Stomach (tissue), 19 donors: Measurements from ENCODE around the gene CHPT1. TPM values are rescaled to one million over a fixed set of nuclear protein-coding genes. Genes with fewer than 3 reads are reported as not detected.
A peak's percentile ranks its signal among the peaks of the same experiment; 100 is the strongest.

Experiments used
- DNase-seq, 2 donors: peaks; one replicate each; pipeline versions ENCODE4 v3.0.0 to v3.0.0-alpha.2; 2013 to 2019
- H3K27ac ChIP-seq, 5 donors: fragments of 200-600 bp in 4 of 5; sonication (generic) in 4 of 5; one replicate each; pipeline ENCODE4 v1.5.1; 2013 to 2019; ENCODE audit warnings: mild to moderate bottlenecking in 1 of 5, moderate library complexity in 1 of 5
- H3K27me3 ChIP-seq, 3 donors: fragments of 200-600 bp; sonication (generic); one replicate each; pipeline ENCODE4 v1.5.1; 2017 to 2019; ENCODE audit warnings: mixed run types in 1 of 3
- H3K36me3 ChIP-seq, 4 donors: fragments of 200-600 bp; sonication (generic); 1 replicate in 3 of 4; 2 replicates in 1 of 4; pipeline ENCODE4 v1.5.1; 2016 to 2019
- H3K4me1 ChIP-seq, 4 donors: fragments of 200-600 bp; sonication (generic); one replicate each; pipeline ENCODE4 v1.5.1; 2016 to 2019
- H3K4me3 ChIP-seq, 4 donors: fragments of 200-600 bp; sonication (generic) in 3 of 4; one replicate each; pipeline ENCODE4 v1.5.1; 2016 to 2019; ENCODE audit warnings: mild to moderate bottlenecking in 1 of 4
- H3K9me3 ChIP-seq, 4 donors: fragments of 200-600 bp; sonication (generic); one replicate each; pipeline ENCODE4 v1.5.1; 2016 to 2019
- EP300 ChIP-seq: sonication (generic); formaldehyde crosslinking; IDR thresholded peaks from one replicate; pipeline ENCODE4 v1.6.1; 2017; ENCODE audit warnings: antibody characterized with exemption
- POLR2A ChIP-seq, 4 donors: fragments of 450-650 bp; IDR thresholded peaks; one replicate each; pipeline ENCODE4 v1.6.1; 2016; ENCODE audit warnings: antibody characterized with exemption in 4 of 4, control low read depth in 2 of 4, mild to moderate bottlenecking in 1 of 4, moderate library complexity in 1 of 4
- POLR2AphosphoS5 ChIP-seq, 3 donors: sonication (generic); formaldehyde crosslinking; IDR thresholded peaks; one replicate each; pipeline ENCODE4 v1.6.1; 2016; ENCODE audit warnings: antibody characterized with exemption in 3 of 3
- WGBS, 5 donors: extraction: QIAGEN DNeasy Blood & Tissue Kit in 3 of 5; methylation state at CpG; one replicate each; pipeline versions ENCODE4 v1.1.5 to v1.1.7; 2013 to 2018; 5-methylcytosine and 5-hydroxymethylcytosine counted together
- intact Hi-C: fragments of 100-400 bp; cut with DNase I; formaldehyde crosslinking; loops from one replicate; pipeline ENCODE4 v1.15.1; 2023; ENCODE audit warnings: low total_unique reads
- long read RNA-seq, 10 donors: transcript quantifications; one replicate each; lab custom pipeline, GENCODE V29; 2026
- polyA plus RNA-seq, 3 donors: library from polyadenylated mRNA; stranded (reverse); fragments of 200-250 nt; gene quantifications; one replicate each; pipeline ENCODE4 v1.2.3, GENCODE V29; 2013
- total RNA-seq, 5 donors: library from RNA; depleted of rRNA; stranded (reverse); fragments of >200 nt; gene quantifications; one replicate each; pipeline versions ENCODE4 v1.1.0 to v1.2.3, GENCODE V29; 2014 to 2016
- TF ChIP-seq, protein P1 (sequence below), 7 experiments: fragments of 450-650 bp in 4 of 7; fragments of 200-600 bp in 3 of 7; sonication (generic) in 3 of 7; IDR thresholded peaks; one replicate each; pipeline ENCODE4 v1.5.1; 2016 to 2019; ENCODE audit warnings: antibody characterized with exemption in 7 of 7, control low read depth in 2 of 7, mild to moderate bottlenecking in 1 of 7
- donor health status: healthy with polysubstance abuse.
- donor health status: Bipolar disorder and iron deficiency.
- donor health status: healthy.

CHPT1 gene
- total RNA-seq (100 to 1,000 TPM in 2 of 5 donors, 10 to 100 TPM in 3; 71.9 to 618 (median 94.5) TPM), polyA plus RNA-seq (10 to 100 TPM; 34.2 to 53.9 (median 47.2) TPM)
- long read RNA-seq, donor 1, transcript CHPT1-201 (9 exons, 1,585 nt): major isoform, 9 of 9 reads
- long read RNA-seq, donor 1, partial matches to known transcripts: 0 of 9 reads
- long read RNA-seq, donor 1, other reads (novel, unspliced or antisense): 0 of 9 reads
- long read RNA-seq, donor 2, transcript CHPT1-201 (9 exons, 1,585 nt): major isoform, 25 of 29 reads
- long read RNA-seq, donor 2, partial matches to known transcripts: 0 of 29 reads
- long read RNA-seq, donor 2, other reads (novel, unspliced or antisense): 0 of 29 reads
- long read RNA-seq, donor 3, transcript CHPT1-201 (9 exons, 1,585 nt): major isoform, 12 of 19 reads
- long read RNA-seq, donor 3, partial matches to known transcripts: 5 of 19 reads
- long read RNA-seq, donor 3, other reads (novel, unspliced or antisense): 0 of 19 reads
- long read RNA-seq, donor 4, transcript CHPT1-201 (9 exons, 1,585 nt): major isoform, 6 of 6 reads
- long read RNA-seq, donor 4, partial matches to known transcripts: 0 of 6 reads
- long read RNA-seq, donor 4, other reads (novel, unspliced or antisense): 0 of 6 reads
- long read RNA-seq, donor 5, transcript CHPT1-201 (9 exons, 1,585 nt): major isoform, 21 of 33 reads
- long read RNA-seq, donor 5, partial matches to known transcripts: 0 of 33 reads
- long read RNA-seq, donor 5, other reads (novel, unspliced or antisense): 9 of 33 reads
- long read RNA-seq, donor 6, transcript CHPT1-205 (8 exons, 2,001 nt): minor isoform, 9 of 75 reads
- long read RNA-seq, donor 6, transcript CHPT1-201 (9 exons, 1,585 nt): major isoform, 41 of 75 reads
- long read RNA-seq, donor 6, partial matches to known transcripts: 19 of 75 reads
- long read RNA-seq, donor 6, other reads (novel, unspliced or antisense): 5 of 75 reads
- long read RNA-seq, donor 7, transcript CHPT1-201 (9 exons, 1,585 nt): major isoform, 20 of 20 reads
- long read RNA-seq, donor 7, partial matches to known transcripts: 0 of 20 reads
- long read RNA-seq, donor 7, other reads (novel, unspliced or antisense): 0 of 20 reads
- long read RNA-seq, donor 8, transcript CHPT1-201 (9 exons, 1,585 nt): major isoform, 26 of 46 reads
- long read RNA-seq, donor 8, partial matches to known transcripts: 15 of 46 reads
- long read RNA-seq, donor 8, other reads (novel, unspliced or antisense): 0 of 46 reads
- long read RNA-seq, donor 9, transcript CHPT1-201 (9 exons, 1,585 nt): major isoform, 17 of 53 reads
- long read RNA-seq, donor 9, partial matches to known transcripts: 28 of 53 reads
- long read RNA-seq, donor 9, other reads (novel, unspliced or antisense): 5 of 53 reads
- long read RNA-seq, donor 10, transcript CHPT1-201 (9 exons, 1,585 nt): major isoform, 8 of 10 reads
- long read RNA-seq, donor 10, partial matches to known transcripts: 0 of 10 reads
- long read RNA-seq, donor 10, other reads (novel, unspliced or antisense): 0 of 10 reads

DNA sequence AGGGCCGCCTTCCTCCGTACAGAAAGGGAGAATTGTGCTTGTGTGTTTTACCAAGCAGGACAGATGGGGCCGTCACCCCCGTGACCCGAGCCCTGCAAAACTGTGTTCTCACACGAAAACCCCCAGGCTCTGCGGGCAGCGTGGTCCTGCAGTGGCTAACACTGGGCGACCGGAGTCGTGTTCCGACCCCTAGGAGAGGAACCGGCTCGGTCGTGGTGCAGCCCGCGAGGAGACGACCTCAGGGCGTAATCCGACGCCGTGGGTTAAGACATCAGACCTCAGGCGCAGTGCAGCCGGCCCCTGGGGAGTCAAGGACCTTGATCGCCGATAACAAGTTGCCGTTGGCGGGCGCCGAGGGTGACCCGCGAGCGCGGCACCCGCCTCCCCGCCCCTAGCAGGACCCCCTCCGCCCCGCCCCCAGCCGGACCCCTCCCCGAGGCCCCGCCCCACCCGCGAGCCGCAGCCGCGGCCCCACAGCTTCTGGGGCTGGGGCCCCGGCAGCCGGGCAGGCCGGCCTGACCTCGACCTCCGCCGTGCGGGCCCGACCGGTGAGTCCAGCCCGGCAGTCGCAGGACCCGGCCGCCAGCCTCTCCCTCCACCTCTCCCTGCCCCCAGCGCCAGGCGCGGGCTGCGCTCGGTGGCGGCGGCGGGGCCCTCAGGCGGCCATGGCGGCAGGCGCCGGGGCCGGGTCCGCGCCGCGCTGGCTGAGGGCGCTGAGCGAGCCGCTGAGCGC, at the start of gene CHPT1:
CHPT1 (plus strand) TSS at position 444 of the 733 bp plus-strand sequence; CDS start at position 666, 222 bp downstream.
- Histone ChIP-seq H3K27me3 (no peaks in the 10 kb centered on the region), H3K4me1 (peaks cover 28 to 58% (median 46%) of the 10 kb centered on the region in 4 donors), H3K4me3 (peak within 1 kb of the TSS; percentile 84 to 95 (median 90)), H3K9me3 (no peaks in the 10 kb centered on the region), H3K27ac (peak within 1 kb of the TSS; percentile 92 to 96 (median 95)), H3K36me3 (no peaks in the 10 kb centered on the region)
- peak in 2 of 3 donors; percentile 5 to 28 for TF ChIP-seq POLR2AphosphoS5 (IDR thresholded peaks at IDR 0.05)
- TF ChIP-seq, protein P1, sequence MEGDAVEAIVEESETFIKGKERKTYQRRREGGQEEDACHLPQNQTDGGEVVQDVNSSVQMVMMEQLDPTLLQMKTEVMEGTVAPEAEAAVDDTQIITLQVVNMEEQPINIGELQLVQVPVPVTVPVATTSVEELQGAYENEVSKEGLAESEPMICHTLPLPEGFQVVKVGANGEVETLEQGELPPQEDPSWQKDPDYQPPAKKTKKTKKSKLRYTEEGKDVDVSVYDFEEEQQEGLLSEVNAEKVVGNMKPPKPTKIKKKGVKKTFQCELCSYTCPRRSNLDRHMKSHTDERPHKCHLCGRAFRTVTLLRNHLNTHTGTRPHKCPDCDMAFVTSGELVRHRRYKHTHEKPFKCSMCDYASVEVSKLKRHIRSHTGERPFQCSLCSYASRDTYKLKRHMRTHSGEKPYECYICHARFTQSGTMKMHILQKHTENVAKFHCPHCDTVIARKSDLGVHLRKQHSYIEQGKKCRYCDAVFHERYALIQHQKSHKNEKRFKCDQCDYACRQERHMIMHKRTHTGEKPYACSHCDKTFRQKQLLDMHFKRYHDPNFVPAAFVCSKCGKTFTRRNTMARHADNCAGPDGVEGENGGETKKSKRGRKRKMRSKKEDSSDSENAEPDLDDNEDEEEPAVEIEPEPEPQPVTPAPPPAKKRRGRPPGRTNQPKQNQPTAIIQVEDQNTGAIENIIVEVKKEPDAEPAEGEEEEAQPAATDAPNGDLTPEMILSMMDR (IDR thresholded peaks at IDR 0.05): no peak
- TF ChIP-seq POLR2A (IDR thresholded peaks at IDR 0.05): no peak
- TF ChIP-seq EP300: no peak
- DNase-seq: peak; percentile 82 to 87
- intact Hi-C loops: no loop called here
- 0 to 1% (median 0%) methylated on average over 34 to 80 of the region's 80 CpGs for WGBS, 5 donors

DNA sequence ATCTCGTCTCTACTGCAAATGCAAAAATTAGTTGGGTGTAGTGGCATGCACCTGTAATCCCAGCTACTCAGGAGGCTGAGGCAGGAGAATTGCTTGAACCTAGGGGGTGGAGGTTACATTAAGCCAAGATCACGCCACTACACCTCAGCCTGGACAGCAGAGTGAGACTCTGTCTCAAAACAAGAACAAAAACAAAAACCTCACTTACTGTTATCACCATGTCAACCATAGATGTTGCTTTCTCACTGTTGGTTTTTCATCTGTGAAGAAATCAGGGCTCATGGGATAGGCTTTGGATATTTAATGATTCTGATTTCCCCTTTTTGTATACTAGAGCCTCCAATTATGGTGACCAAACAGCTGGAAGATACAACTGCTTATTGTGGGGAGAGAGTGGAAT, 49.7 kb upstream of the CHPT1 start:
- no peak overlapping the region for H3K27ac ChIP-seq
- no peak overlapping the region for H3K4me3 ChIP-seq
- DNase-seq: no peak
- TF ChIP-seq POLR2AphosphoS5 (IDR thresholded peaks at IDR 0.05) (no peak), EP300 (no peak), POLR2A (IDR thresholded peaks at IDR 0.05) (no peak)
- TF ChIP-seq, protein P1 (IDR thresholded peaks at IDR 0.05): no peak
- peaks cover 0 to 9% (median 0%) of the 10 kb centered on the region in 4 donors for H3K4me1 ChIP-seq
- no peaks in the 10 kb centered on the region for H3K36me3 ChIP-seq
- H3K9me3 ChIP-seq: no peaks in the 10 kb centered on the region
- H3K27me3 ChIP-seq: peaks cover 0 to under 1% (median 0%) of the 10 kb centered on the region in 3 donors
- WGBS, 5 donors: 84 to 94% (median 89%) methylated on average over 2 of the region's 2 CpGs
- intact Hi-C loops: no loop called here

DNA sequence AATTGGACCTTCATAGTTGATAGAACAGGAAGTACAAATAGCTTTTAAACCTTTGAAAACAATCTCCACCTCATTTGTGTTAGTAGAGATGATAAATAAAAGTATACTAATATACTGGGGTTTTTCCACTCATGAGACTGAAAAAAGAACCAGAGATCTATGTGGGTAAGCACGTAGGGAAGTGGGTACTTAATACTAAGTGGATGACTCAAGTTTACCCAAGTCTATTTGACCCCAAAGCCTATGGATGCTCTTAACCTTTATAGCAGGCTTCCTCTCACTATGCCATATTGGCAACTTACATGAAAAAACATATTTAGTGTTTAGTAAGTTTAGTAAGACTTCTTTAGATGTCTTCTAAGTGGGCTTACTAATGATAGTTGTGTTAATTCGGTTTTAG, 49.2 kb upstream of the CHPT1 start:
- WGBS, 5 donors: 50 to 68% (median 59%) methylated on average over 2 of the region's 2 CpGs
- Histone ChIP-seq H3K9me3 (no peaks in the 10 kb centered on the region), H3K27ac (no peak overlapping the region), H3K36me3 (no peaks in the 10 kb centered on the region), H3K4me3 (no peak overlapping the region), H3K27me3 (no peaks in the 10 kb centered on the region), H3K4me1 (peaks cover 0 to 9% (median 0%) of the 10 kb centered on the region in 4 donors)
- no peak for DNase-seq
- intact Hi-C loops: no loop called here
- no peak for TF ChIP-seq POLR2A (IDR thresholded peaks at IDR 0.05)
- TF ChIP-seq POLR2AphosphoS5 (IDR thresholded peaks at IDR 0.05): no peak
- no peak for TF ChIP-seq EP300
- TF ChIP-seq, protein P1 (IDR thresholded peaks at IDR 0.05): no peak
